Measurements from ENCODE around the gene SLC15A3. TPM values are rescaled to one million over a fixed set of nuclear protein-coding genes. Genes with fewer than 3 reads are reported as not detected.

Gene SLC15A3
- total RNA-seq, 1 donor from 2014 or later: 0.62 TPM

DNA sequence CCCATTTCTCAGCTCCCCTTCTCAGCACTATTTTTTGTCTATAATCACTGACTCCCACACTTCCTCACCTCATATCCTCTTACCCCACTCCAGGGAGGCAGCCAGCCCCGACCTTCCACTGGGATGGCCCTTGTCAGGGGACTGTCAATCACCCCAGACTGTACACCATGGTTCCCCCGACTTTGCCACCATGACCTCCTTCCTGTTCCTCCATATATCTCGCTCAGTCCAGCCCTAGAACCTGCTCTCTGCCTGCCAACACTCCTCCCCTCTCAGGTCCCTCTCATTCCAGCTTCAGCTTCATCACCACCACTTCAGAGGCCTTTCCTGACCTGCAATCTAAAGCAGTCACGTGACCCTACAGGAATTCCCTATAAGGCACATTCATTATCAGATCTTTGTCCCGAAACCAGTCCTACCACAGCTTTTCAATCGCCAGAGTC is 62.1 kb downstream of the SLC15A3 start:
- Mint-ChIP-seq H3K36me3 (ENCODE audit: low read depth, unreplicated experiment) (peaks cover 18% of the 10 kb centered on the region), H3K4me1 (ENCODE audit: unreplicated experiment) (no peaks in the 10 kb centered on the region), H3K9me3 (ENCODE audit: unreplicated experiment) (no peaks in the 10 kb centered on the region), H3K27ac (ENCODE audit: unreplicated experiment) (peak overlapping the region; percentile 68), H3K4me3 (ENCODE audit: unreplicated experiment) (no peak overlapping the region), H3K27me3 (ENCODE audit: unreplicated experiment) (peaks cover 2% of the 10 kb centered on the region)
- no peak for TF ChIP-seq CTCF (IDR thresholded peaks at IDR 0.05; ENCODE audit: unreplicated experiment)
- no peak for DNase-seq (ENCODE audit: low spot score)

DNA sequence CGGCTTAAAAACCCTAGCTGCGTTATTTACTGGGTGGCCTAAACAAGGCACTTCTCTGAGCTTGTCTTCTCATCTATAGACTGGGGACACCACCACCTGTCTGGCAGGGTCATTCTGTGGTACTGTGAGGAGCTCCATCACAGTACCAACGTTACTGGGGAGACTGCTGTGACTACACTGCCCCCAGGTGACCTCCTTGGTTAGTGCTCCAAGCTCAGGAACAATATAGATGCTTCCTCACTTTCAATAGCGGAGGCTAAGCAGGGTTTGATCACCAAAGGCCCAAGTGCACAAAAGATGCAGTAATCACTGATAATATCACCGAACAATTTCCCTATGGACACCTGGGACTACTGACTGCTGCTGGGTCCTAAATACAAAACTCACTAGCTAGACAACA is 64.4 kb downstream of the SLC15A3 start:
- H3K9me3 Mint-ChIP-seq (ENCODE audit: unreplicated experiment): no peaks in the 10 kb centered on the region
- peaks cover 8% of the 10 kb centered on the region for H3K36me3 Mint-ChIP-seq (ENCODE audit: low read depth, unreplicated experiment)
- H3K27ac Mint-ChIP-seq (ENCODE audit: unreplicated experiment): no peak overlapping the region
- peak; percentile 46 for TF ChIP-seq CTCF (IDR thresholded peaks at IDR 0.05; ENCODE audit: unreplicated experiment)
- DNase-seq (ENCODE audit: low spot score): peak; percentile 62
- H3K27me3 Mint-ChIP-seq (ENCODE audit: unreplicated experiment): peaks cover 2% of the 10 kb centered on the region
- H3K4me1 Mint-ChIP-seq (ENCODE audit: unreplicated experiment): no peaks in the 10 kb centered on the region
- peak overlapping the region; percentile 60 for H3K4me3 Mint-ChIP-seq (ENCODE audit: unreplicated experiment)

Other genes with a start within 250 kb of the SLC15A3 start
- gene MS4A18, start 227.5 kb downstream of the SLC15A3 start, total RNA-seq (ENCODE audit: unreplicated experiment): not detected
- gene MS4A15, start 195.3 kb downstream of the SLC15A3 start, total RNA-seq (ENCODE audit: unreplicated experiment): not detected
- gene MS4A10, start 166.8 kb downstream of the SLC15A3 start, total RNA-seq (ENCODE audit: unreplicated experiment): not detected
- gene CCDC86, start 110.1 kb downstream of the SLC15A3 start, total RNA-seq (ENCODE audit: unreplicated experiment): 15.5 TPM
- gene PTGDR2, start 96.2 kb downstream of the SLC15A3 start, total RNA-seq (ENCODE audit: unreplicated experiment): not detected
- gene ZP1, start 84.6 kb downstream of the SLC15A3 start, total RNA-seq (ENCODE audit: unreplicated experiment): not detected
- 163 TPM for gene PRPF19, start 45.6 kb downstream of the SLC15A3 start, total RNA-seq (ENCODE audit: unreplicated experiment)
- gene TMEM109, start 38.0 kb downstream of the SLC15A3 start, total RNA-seq (ENCODE audit: unreplicated experiment): 95.1 TPM
- gene TMEM132A, start 27.7 kb downstream of the SLC15A3 start, total RNA-seq (ENCODE audit: unreplicated experiment): 164 TPM
- 0.33 TPM for gene CD6, start 19.5 kb upstream of the SLC15A3 start, total RNA-seq (ENCODE audit: unreplicated experiment)
- gene CD5, start 150.3 kb upstream of the SLC15A3 start, total RNA-seq (ENCODE audit: unreplicated experiment): not detected
- gene VPS37C, start 209.2 kb upstream of the SLC15A3 start, total RNA-seq (ENCODE audit: unreplicated experiment): 23.9 TPM

All from endothelial cell (in vitro differentiated cells).